Smooth muscle cell of the brain vasculature (primary cell): ENCODE data around the gene KIAA1549.
"Not testable (repeated sequence)": the region's sequence is repeated elsewhere in the genome, so short reads cannot be mapped to it uniquely, and the experiment has no call there.

Experiments used
- DNase-seq: peaks from one replicate; pipeline ENCODE4 v3.0.0-alpha.2; 2012; ENCODE audit warnings: low read depth, low spot score

KIAA1549 gene

DNA sequence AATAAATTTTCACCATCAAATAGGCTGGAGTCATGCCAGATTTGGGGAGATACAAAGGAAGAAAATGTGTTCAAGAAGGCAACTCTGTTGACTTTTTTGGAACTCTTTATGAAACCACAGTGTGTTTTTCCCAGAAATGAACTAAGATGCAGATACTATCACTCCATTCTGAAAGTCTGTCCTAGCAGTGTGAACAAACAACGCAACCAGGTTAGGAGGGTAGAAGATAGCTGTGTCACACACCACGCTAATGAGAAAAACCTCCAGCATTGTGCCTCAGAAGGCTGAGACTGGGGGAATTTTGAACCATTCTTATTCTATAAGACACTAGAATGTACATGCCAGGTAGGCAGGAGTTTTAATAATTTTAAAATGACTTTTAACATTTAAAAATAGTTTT is 167.2 kb downstream of the KIAA1549 start:
- no peak for DNase-seq

GRCh38 chr7:138811327-138811726 is 169.9 kb downstream of the KIAA1549 start:
- DNase-seq, result not testable (repeated sequence)

- DNase-seq, result no peak
These were observed 171.8 kb downstream of the KIAA1549 start for GRCh38 chr7:138809346-138809745.

DNA sequence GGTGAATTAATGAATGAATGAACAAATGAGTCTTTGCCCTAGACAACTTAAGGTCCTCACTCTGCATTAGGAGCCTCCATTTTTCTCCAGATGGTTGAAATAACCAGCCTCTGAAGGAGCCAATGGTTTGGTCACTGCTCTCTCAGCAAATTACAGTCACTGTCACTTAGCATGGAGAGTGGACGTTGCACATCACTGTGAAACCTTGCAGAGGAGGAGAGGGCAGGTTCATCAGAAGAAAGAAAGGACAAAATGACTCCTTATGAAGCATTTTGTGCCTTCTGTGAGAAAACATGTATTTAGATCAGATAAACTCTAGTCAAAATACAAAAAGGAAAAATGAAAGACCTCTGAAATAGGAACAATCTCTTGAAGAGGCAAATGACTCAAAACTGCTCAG is 176.6 kb downstream of the KIAA1549 start:
- DNase-seq, result no peak

GRCh38 chr7:138802706-138803105 is 178.5 kb downstream of the KIAA1549 start:
- DNase-seq, result no peak

- DNase-seq, result no peak
These were observed 179.9 kb downstream of the KIAA1549 start for GRCh38 chr7:138801256-138801655.

GRCh38 chr7:138799336-138800000 is 181.7 kb downstream of the KIAA1549 start:
- DNase-seq, result no peak

GRCh38 chr7:138798836-138799235 is 182.4 kb downstream of the KIAA1549 start:
- DNase-seq, result no peak

GRCh38 chr7:138797715-138798320 is 183.4 kb downstream of the KIAA1549 start, which contains the start of the genes ATP6V0A4 and TMEM213:
TSS of gene ATP6V0A4 (minus strand) at chr7:138798196. CDS start at chr7:138771247, 26,949 bp downstream.
TSS of gene TMEM213 (plus strand) at chr7:138797994. CDS start at chr7:138798105, 111 bp downstream.
- no peak for DNase-seq

DNA sequence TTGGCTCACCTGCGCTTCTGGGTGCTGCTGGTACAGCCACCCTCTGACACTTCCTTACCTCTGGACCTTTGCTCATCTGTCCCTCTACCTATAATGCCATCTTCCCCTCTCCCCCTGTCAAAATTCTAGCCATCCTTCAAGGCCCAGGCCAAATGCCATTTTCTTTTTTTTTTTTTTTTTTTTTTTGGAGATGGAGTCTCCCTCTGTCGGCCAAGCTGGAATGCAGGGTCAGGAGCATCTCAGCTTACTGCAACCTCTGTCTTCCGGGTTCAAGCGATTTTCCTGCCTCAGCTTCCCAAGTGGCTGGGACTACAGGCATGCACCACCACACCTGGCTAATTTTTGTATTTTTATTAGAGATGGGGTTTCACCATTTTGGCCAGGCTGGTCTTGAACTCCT is 184.1 kb downstream of the KIAA1549 start:
- not testable (repeated sequence) for DNase-seq

GRCh38 chr7:138796038-138796615 is 185.1 kb downstream of the KIAA1549 start:
- no peak for DNase-seq

- no peak for DNase-seq
These were observed 195.4 kb downstream of the KIAA1549 start for GRCh38 chr7:138785587-138786437.

GRCh38 chr7:138784692-138785091 is 196.5 kb downstream of the KIAA1549 start:
- no peak for DNase-seq
